ENCODE results near the gene SYT12. TPM values are rescaled to one million over a fixed set of nuclear protein-coding genes. Genes with fewer than 3 reads are reported as not detected.
"Not testable (repeated sequence)": the region's sequence is repeated elsewhere in the genome, so short reads cannot be mapped to it uniquely, and the experiment has no call there.

The SYT12 gene
- total and polyA plus RNA-seq, 3 experiments from 2014 or later = not detected

- peak overlapping the region in 3 of 8 donors; percentile 14 to 88 (median 27) for H3K27ac Mint-ChIP-seq
- H3K4me3 Mint-ChIP-seq = no peak overlapping the region
- no peaks in the 10 kb centered on the region for H3K9me3 Mint-ChIP-seq
- Histone ChIP-seq H3K36me3 (ENCODE audit: insufficient read depth, low read length) (no peaks in the 10 kb centered on the region), H3K4me3 (ENCODE audit: low read length) (no peak overlapping the region), H3K4me1 (ENCODE audit: insufficient read depth, low read length) (no peaks in the 10 kb centered on the region), H3K27ac (ENCODE audit: low read depth, low read length) (no peak overlapping the region), H3K27me3 (ENCODE audit: insufficient read depth, low read length, poor library complexity, severe bottlenecking) (no peaks in the 10 kb centered on the region), H3K9me3 (ENCODE audit: low read length) (no peaks in the 10 kb centered on the region)
- CTCF ChIA-PET = no interaction called here
- no peaks in the 10 kb centered on the region for H3K36me3 Mint-ChIP-seq
- peaks cover 7 to 20% of the 10 kb centered on the region in 2 donors for H3K27me3 Mint-ChIP-seq
- DNase-seq = no peak
- H3K4me1 Mint-ChIP-seq = no peaks in the 10 kb centered on the region
- POLR2A ChIA-PET = no interaction called here
These were observed 34.9 kb upstream of the SYT12 start for GRCh38 chr11:66987924-66988637.

DNA sequence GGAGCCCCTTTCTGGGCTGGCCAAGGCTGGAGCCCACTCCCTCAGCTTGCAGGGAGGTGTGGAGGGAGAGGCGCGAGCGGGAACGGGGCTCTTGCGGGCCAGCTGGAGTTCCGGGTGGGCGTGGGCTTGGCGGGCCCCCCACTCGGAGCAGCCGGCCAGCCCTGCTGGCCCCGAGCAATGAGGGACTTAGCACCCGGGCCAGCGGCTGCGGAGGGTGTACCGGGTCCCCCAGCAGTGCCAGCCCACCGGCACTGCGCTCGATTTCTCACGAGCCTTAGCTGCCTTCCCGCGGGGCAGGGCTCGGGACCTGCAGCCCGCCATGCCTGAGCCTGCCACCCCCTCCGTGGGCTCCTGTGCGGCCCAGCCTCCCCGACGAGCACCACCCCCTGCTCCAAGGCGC lies 34.2 kb upstream of the SYT12 start:
- H3K36me3 Mint-ChIP-seq; H3K9me3 ChIP-seq (ENCODE audit: low read length); H3K27ac Mint-ChIP-seq; H3K4me1 Mint-ChIP-seq; H3K4me1 ChIP-seq (ENCODE audit: insufficient read depth, low read length); DNase-seq; CTCF ChIA-PET; H3K27ac ChIP-seq (ENCODE audit: low read depth, low read length); POLR2A ChIA-PET; H3K9me3 Mint-ChIP-seq; H3K4me3 ChIP-seq (ENCODE audit: low read length); H3K27me3 ChIP-seq (ENCODE audit: insufficient read depth, low read length, poor library complexity, severe bottlenecking); H3K4me3 Mint-ChIP-seq; H3K36me3 ChIP-seq (ENCODE audit: insufficient read depth, low read length): not testable (repeated sequence)
- H3K27me3 Mint-ChIP-seq = peaks cover 7 to 25% of the 10 kb centered on the region in 2 donors

DNA sequence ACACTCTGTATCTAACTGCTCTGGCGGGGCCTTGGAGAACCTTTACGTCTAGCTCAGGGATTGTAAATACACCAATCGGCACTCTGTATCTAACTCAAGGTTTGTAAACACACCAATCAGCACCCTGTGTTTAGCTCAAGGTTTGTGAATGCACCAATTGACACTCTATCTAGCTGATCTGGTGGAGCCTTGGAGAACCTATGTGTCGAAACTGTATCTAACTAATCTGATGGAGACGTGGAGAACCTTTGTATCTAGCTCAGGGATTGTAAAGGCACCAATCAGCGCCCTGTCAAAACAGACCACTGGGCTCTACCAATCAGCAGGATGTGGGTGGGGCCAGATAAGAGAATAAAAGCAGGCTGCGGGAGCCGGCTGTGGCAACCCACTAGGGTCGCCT lies 33.6 kb upstream of the SYT12 start:
- H3K9me3 Mint-ChIP-seq; H3K4me1 Mint-ChIP-seq; H3K27me3 ChIP-seq (ENCODE audit: insufficient read depth, low read length, poor library complexity, severe bottlenecking); CTCF ChIA-PET; H3K4me3 ChIP-seq (ENCODE audit: low read length); H3K36me3 ChIP-seq (ENCODE audit: insufficient read depth, low read length); H3K4me3 Mint-ChIP-seq; DNase-seq; H3K27ac Mint-ChIP-seq; H3K27ac ChIP-seq (ENCODE audit: low read depth, low read length); H3K9me3 ChIP-seq (ENCODE audit: low read length); H3K4me1 ChIP-seq (ENCODE audit: insufficient read depth, low read length); H3K36me3 Mint-ChIP-seq; POLR2A ChIA-PET: not testable (repeated sequence)
- H3K27me3 Mint-ChIP-seq = peaks cover 7 to 25% of the 10 kb centered on the region in 2 donors

DNA sequence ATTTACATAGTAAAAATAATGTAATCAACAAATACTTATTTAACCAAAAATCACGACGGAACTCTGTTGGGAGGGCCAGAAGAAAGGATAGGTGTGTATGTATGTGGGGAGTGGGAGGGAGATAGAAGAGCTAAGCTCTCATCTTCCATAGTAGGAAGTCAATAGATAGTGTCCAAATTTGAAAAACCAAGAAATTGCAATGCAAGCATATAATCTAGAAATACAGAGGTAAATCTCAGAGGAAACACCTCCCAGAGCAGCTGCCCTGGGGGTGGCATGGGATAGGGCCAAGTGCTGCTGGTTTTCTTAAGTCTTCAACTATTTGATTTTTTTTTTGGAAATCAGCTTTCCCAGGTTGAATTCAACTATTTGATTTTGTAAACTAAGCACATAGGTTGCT lies 30.9 kb upstream of the SYT12 start:
- no peak overlapping the region for H3K4me3 ChIP-seq (ENCODE audit: low read length)
- ChIA-PET POLR2A (interaction anchor here (0.6 kb wide), 1 partner anchor 347 kb away, joined by 4 read pairs; no protein-coding TSS in a partner anchor), CTCF (no interaction called here)
- H3K9me3 Mint-ChIP-seq = no peaks in the 10 kb centered on the region
- H3K4me1 Mint-ChIP-seq = no peaks in the 10 kb centered on the region
- H3K4me3 Mint-ChIP-seq = no peak overlapping the region
- H3K36me3 ChIP-seq (ENCODE audit: insufficient read depth, low read length) = no peaks in the 10 kb centered on the region
- H3K27ac ChIP-seq (ENCODE audit: low read depth, low read length) = no peak overlapping the region
- no peaks in the 10 kb centered on the region for H3K4me1 ChIP-seq (ENCODE audit: insufficient read depth, low read length)
- DNase-seq = no peak
- H3K27me3 ChIP-seq (ENCODE audit: insufficient read depth, low read length, poor library complexity, severe bottlenecking) = no peaks in the 10 kb centered on the region
- no peaks in the 10 kb centered on the region for H3K36me3 Mint-ChIP-seq
- H3K27ac Mint-ChIP-seq = no peak overlapping the region
- H3K9me3 ChIP-seq (ENCODE audit: low read length) = no peaks in the 10 kb centered on the region
- H3K27me3 Mint-ChIP-seq = peaks cover 12 to 25% of the 10 kb centered on the region in 2 donors

- Mint-ChIP-seq H3K27me3 (peaks cover 8 to 24% of the 10 kb centered on the region in 2 donors), H3K36me3 (no peaks in the 10 kb centered on the region), H3K27ac (no peak overlapping the region), H3K9me3 (no peaks in the 10 kb centered on the region), H3K4me3 (no peak overlapping the region), H3K4me1 (no peaks in the 10 kb centered on the region)
- Histone ChIP-seq H3K27me3 (ENCODE audit: insufficient read depth, low read length, poor library complexity, severe bottlenecking) (no peaks in the 10 kb centered on the region), H3K27ac (ENCODE audit: low read depth, low read length) (no peak overlapping the region), H3K36me3 (ENCODE audit: insufficient read depth, low read length) (no peaks in the 10 kb centered on the region), H3K9me3 (ENCODE audit: low read length) (no peaks in the 10 kb centered on the region), H3K4me3 (ENCODE audit: low read length) (no peak overlapping the region), H3K4me1 (ENCODE audit: insufficient read depth, low read length) (no peaks in the 10 kb centered on the region)
- ChIA-PET CTCF (no interaction called here), POLR2A (no interaction called here)
- no peak for DNase-seq
These were observed 26.2 kb upstream of the SYT12 start for GRCh38 chr11:66996609-66997273.

- ChIA-PET POLR2A (no interaction called here), CTCF (no interaction called here)
- Histone ChIP-seq H3K27ac (ENCODE audit: low read depth, low read length) (no peak overlapping the region), H3K27me3 (ENCODE audit: insufficient read depth, low read length, poor library complexity, severe bottlenecking) (no peaks in the 10 kb centered on the region), H3K4me1 (ENCODE audit: insufficient read depth, low read length) (no peaks in the 10 kb centered on the region), H3K36me3 (ENCODE audit: insufficient read depth, low read length) (no peaks in the 10 kb centered on the region), H3K4me3 (ENCODE audit: low read length) (no peak overlapping the region), H3K9me3 (ENCODE audit: low read length) (no peaks in the 10 kb centered on the region)
- H3K4me3 Mint-ChIP-seq = no peak overlapping the region
- H3K4me1 Mint-ChIP-seq = no peaks in the 10 kb centered on the region
- H3K27me3 Mint-ChIP-seq = peaks cover 8 to 13% of the 10 kb centered on the region in 2 donors
- no peak for DNase-seq
- no peak overlapping the region for H3K27ac Mint-ChIP-seq
- no peaks in the 10 kb centered on the region for H3K9me3 Mint-ChIP-seq
- no peaks in the 10 kb centered on the region for H3K36me3 Mint-ChIP-seq
These were observed 23.4 kb upstream of the SYT12 start for GRCh38 chr11:66999555-66999954.

DNA sequence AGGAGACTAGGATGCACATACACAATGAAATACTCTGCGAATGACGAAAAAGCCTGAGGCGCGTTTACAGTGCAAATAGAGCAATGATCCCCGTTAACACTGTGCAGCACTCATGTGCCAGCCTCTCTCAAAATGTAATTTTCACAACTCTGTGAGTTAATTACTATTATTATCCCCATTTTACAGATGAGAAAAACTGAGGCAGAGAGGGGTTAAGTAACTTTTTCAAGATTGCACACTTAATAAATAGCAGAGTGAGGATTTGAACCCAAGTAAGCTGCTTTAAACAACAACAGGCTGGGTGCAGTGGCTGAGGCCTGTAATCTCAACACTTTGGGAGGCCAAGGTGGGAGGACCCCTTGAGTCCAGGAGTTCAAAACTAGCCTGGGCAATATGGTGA lies 21.6 kb upstream of the SYT12 start:
- Mint-ChIP-seq H3K9me3 (no peaks in the 10 kb centered on the region), H3K36me3 (no peaks in the 10 kb centered on the region), H3K27ac (no peak overlapping the region), H3K27me3 (peaks cover 5 to 13% of the 10 kb centered on the region in 2 donors), H3K4me1 (peaks cover 1 to 7% (median 4%) of the 10 kb centered on the region in 3 donors), H3K4me3 (no peak overlapping the region)
- Histone ChIP-seq H3K27ac (ENCODE audit: low read depth, low read length) (no peak overlapping the region), H3K4me1 (ENCODE audit: insufficient read depth, low read length) (no peaks in the 10 kb centered on the region), H3K27me3 (ENCODE audit: insufficient read depth, low read length, poor library complexity, severe bottlenecking) (no peaks in the 10 kb centered on the region), H3K36me3 (ENCODE audit: insufficient read depth, low read length) (no peaks in the 10 kb centered on the region), H3K9me3 (ENCODE audit: low read length) (no peaks in the 10 kb centered on the region), H3K4me3 (ENCODE audit: low read length) (no peak overlapping the region)
- DNase-seq = no peak
- CTCF ChIA-PET = no interaction called here
- POLR2A ChIA-PET = no interaction called here

DNA sequence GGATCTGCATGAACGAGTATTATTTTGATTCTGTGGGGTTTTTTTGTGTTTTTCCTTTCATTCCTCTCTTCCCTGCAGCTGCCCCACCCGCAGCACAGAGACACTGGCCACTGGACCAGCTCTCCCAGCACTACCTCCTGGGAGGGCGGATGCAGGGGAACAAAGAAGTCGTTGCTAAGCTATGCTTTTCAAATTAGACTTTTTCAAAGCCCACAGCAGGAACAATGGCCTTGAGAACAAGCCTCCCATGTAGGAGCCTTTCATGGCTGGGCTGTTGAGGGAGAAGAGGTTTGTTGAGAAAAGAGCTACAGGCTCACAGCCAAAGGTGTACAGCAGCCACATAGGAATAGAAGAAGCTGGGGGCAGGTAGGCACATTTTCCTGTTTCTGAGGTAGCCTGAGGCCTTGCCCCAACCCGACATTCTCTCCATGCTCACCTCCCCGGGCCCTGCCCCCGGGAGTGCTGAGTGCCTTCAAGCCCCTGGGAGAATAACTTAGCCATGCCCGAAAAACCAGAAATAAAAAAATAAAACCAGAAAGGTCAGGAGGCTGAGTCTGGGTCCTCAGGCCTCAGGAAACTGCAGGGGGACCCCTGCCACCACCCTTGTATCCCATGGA lies 20.5 kb upstream of the SYT12 start:
- Mint-ChIP-seq H3K27ac (no peak overlapping the region), H3K27me3 (peaks cover 3 to 6% of the 10 kb centered on the region in 2 donors), H3K9me3 (no peaks in the 10 kb centered on the region), H3K4me1 (peaks cover 4 to 9% (median 7%) of the 10 kb centered on the region in 3 donors), H3K4me3 (no peak overlapping the region), H3K36me3 (no peaks in the 10 kb centered on the region)
- H3K27ac ChIP-seq (ENCODE audit: low read depth, low read length) = no peak overlapping the region
- H3K27me3 ChIP-seq (ENCODE audit: insufficient read depth, low read length, poor library complexity, severe bottlenecking) = no peaks in the 10 kb centered on the region
- no peaks in the 10 kb centered on the region for H3K9me3 ChIP-seq (ENCODE audit: low read length)
- H3K4me3 ChIP-seq (ENCODE audit: low read length) = no peak overlapping the region
- ChIA-PET CTCF (no interaction called here), POLR2A (no interaction called here)
- no peak for DNase-seq
- H3K4me1 ChIP-seq (ENCODE audit: insufficient read depth, low read length) = no peaks in the 10 kb centered on the region
- no peaks in the 10 kb centered on the region for H3K36me3 ChIP-seq (ENCODE audit: insufficient read depth, low read length)

All from CD8-positive, alpha-beta memory T cell (primary cell).